NCI-H446 (cell line): ENCODE results near the gene IP6K1.
"Not testable (repeated sequence)": the region's sequence is repeated elsewhere in the genome, so short reads cannot be mapped to it uniquely, and the experiment has no call there.

Source experiments
- DNase-seq, 2 experiments: peaks; one replicate each; lab custom pipeline; 2025; lab: John Stamatoyannopoulos, UW

The IP6K1 gene

GRCh38 chr3:49794431-49794830 is 8.1 kb upstream of the IP6K1 start:
- no peak for DNase-seq

- DNase-seq, result no peak
These were observed 7.2 kb upstream of the IP6K1 start for GRCh38 chr3:49793486-49794085.

GRCh38 chr3:49792371-49793150 is 6.2 kb upstream of the IP6K1 start:
- no peak for DNase-seq

DNA sequence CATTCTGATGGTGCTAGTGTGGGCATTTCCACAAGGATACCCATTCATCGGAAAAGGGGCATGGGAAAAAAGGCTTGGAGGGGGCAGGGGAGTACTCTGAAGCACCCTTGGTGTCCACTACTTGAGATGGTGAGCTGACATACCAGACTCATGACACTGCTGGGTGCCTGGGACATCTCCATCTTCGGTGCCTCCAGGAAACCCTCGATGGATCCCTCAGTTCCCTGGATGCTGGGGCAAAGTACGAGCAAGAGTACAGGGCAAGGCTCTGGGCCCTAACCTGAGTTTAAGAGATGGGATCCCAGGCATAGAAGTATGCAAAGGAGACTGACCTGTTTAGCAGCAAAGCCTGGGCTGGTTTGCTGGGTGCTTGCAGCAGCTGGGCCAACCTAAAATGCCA is 5.2 kb upstream of the IP6K1 start:
- DNase-seq, result no peak

DNA sequence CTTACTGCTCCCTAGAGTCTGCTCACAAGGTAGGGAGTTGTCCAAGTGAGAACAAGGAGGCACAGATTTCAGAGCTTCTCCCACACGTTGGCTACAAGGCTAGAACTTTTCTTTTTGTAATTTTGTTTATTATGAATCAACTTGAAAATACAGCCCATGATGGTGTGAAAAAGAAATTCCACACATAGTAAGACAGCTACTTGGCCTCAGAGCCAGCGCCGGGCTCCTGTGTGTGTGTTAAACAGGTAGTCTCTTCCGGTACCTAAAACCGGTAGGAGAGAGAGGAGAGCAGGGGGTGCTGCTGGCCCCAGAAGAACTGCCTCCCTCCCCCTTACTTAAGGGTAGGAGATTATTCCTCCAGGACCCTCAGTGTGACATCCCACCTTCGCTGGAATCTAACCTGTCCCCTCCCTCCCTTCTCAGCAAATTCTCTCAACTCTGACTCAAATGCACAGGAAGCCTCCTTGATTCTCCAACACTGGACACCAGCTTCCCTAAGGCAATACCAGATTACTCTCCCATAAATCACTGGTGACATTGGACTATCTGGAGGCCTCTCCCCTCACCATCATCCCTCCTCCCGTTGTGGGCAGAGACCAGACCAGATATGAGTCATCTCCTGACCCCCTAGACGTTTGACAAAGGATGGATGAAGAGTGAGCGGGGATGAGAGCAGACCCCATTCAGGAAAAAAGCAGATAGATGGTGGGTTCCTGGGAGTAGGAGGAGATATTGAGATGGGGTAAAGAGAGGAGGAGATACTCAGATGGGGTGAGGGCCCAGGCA is 4.5 kb upstream of the IP6K1 start:
- DNase-seq, result no peak

GRCh38 chr3:49788056-49788455 is 1.7 kb upstream of the IP6K1 start:
- no peak for DNase-seq

- no peak for DNase-seq
These were observed 1.2 kb upstream of the IP6K1 start for GRCh38 chr3:49787536-49787935.

GRCh38 chr3:49787182-49787464 is 781 bp upstream of the IP6K1 start:
- DNase-seq, result no peak

- no peak for DNase-seq
These were observed 581 bp downstream of the IP6K1 start for GRCh38 chr3:49785565-49786356.

- DNase-seq, result not testable (repeated sequence)
These were observed 4.1 kb downstream of the IP6K1 start for GRCh38 chr3:49782277-49782676.

GRCh38 chr3:49781415-49782199 is 4.7 kb downstream of the IP6K1 start:
- DNase-seq, result no peak

- not testable (repeated sequence) for DNase-seq
These were observed 5.4 kb downstream of the IP6K1 start for GRCh38 chr3:49780975-49781365.

DNA sequence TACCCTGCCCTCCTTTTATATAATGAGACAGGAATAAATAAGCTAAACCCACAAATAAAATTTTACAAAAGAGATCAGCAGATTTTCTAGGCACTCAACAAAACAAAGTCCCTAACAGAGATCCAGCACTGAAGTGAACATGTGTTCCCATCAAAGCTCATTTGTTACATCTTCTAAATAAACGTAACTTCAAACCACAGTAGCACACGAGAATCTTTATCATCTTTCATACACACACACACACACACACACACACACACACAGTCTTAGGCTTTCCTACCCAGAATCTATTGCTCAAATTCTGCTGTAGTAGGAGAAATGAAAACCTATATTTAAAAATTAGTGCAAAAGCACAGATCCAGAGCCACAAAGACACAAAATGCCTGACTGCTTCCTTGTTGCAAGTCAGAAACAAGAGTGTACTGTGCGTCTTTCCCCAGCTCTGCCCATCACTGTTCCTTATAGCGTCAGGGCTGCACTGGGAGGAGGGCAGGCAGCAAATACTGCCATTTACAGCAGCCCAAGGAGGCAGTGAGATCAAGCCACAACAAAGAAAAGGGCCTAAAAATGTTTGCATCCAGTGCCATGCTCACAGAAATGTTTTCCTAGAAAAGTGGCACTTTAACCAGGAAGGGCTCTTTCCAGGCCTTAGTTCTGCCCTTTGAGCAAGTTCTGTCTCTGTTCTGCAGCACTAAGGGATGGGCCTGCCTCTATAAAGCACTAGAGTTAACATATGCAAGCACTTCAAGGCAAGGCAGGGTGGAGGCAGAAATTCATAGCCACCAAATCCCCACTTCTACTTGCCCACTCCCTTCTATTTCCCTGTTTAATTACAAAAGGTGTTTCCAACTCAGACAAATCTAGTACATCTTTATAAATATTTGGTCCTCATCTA is 6.0 kb downstream of the IP6K1 start:
- no peak for DNase-seq

- no peak for DNase-seq
These were observed 6.8 kb downstream of the IP6K1 start for GRCh38 chr3:49779358-49780079.

- DNase-seq, result not testable (repeated sequence)
These were observed 10.2 kb downstream of the IP6K1 start for GRCh38 chr3:49776101-49776500.

DNA sequence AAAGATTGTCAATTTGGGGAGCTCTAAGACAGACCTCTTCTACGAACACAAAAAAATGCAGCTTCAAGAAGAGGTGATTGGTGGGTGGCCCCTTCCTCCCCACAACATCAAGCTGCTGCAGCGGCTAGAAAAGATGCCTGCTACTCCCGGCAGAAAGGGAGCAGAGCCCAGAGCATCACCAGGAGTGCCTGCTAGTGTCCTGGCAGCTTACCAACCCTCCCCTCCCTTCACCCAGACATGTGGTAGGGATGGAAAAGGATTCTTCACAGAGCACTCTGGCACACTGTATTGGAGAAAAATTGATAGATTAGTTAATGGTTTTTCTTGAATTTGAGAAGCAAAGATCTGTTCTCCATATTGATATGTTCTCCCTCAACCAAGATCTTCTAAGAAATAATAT is 10.8 kb downstream of the IP6K1 start:
- peak in 1 of 2 experiments; percentile 27 for DNase-seq

GRCh38 chr3:49772703-49773102 is 13.6 kb downstream of the IP6K1 start:
- DNase-seq, result no peak

- DNase-seq, result no peak
These were observed 14.9 kb downstream of the IP6K1 start for GRCh38 chr3:49771340-49771938.

DNA sequence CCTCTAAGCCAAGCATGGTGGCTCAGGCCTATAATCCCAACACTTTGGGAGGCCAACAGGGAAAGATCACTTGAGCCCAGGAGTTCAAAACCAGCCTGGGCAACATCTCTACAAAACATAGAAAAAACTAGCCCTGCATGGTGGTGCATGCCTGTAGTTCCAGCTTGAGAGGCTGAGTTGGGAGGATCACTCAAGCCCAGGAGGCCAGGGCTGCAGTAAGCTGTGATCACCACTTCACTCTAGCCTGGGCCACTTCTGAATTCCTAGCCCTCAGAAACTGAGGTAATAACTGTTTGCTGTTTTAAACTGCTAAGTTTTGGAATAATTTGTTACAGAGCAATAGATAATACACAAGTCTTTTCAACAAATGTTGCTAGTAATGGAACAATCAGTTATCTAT is 16.4 kb downstream of the IP6K1 start:
- DNase-seq, result no peak
